Colon (tissue), 2 donors: ENCODE measurements around the gene CCDC7.
"Not testable (repeated sequence)": the region's sequence is repeated elsewhere in the genome, so short reads cannot be mapped to it uniquely, and the experiment has no call there.

ENCODE experiments used
- FAIRE-seq: peaks from 2 replicates; lab custom pipeline; 2012; peaks lifted over from hg19 to GRCh38; lab: Jason Lieb, UNC
- donor health status: control.
- donor health status: control.

CCDC7 gene

DNA sequence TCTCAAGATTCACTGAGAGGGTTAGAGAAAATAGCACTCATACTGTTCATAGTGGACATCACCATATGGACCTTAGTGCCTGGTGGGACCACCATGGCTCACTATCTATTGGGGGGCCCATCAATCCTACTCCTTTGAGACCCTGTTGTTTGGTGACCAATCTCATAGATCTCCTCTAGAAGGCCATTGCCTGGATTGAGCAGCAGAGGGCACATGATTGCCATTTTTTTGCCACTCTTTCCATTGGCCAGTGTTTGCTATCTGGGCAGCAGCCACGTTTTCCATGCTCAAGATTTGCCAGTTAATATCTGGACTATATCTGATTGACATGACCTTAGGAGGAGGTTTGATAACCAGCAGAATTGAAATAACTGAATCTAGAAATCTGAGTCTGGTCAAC lies 267.6 kb downstream of the CCDC7 start:
- FAIRE-seq, result no peak

DNA sequence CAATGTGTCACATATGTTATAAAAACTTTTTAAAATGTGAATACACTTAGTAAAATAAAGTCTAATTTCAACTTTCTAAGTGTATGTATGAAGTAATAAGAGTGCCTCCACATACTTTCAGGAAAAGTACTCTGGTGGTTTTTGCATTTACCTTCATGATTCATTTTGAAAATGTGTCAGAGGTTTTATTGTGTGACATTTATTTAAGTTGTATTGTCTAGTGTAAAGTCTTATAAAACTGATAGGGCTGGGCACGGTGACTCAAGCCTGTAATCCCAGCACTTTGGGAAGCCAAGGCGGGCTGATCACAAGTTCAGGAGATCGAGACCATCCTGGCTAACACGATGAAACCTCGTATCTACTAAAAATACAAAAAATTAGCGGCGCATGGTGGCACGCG lies 285.6 kb downstream of the CCDC7 start:
- FAIRE-seq, result no peak

DNA sequence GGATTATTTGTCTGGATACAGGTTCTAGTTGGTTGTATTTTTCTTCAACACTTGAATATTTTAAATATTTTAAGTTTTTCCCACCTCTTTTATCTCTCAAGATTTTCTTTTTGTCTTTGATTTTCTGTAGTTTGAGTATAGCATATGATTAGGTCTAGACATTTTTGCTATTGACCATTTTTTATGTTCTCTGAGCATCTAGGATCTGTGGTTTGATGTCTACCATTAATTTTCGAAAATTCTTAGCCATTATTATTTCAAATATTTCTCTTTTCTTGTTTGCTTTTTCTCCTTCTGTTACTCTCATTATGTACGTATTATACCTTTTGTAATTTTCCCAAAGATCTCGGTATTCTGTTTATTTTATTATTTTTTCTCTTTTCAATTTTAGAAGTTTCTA lies 293.0 kb downstream of the CCDC7 start:
- no peak for FAIRE-seq

DNA sequence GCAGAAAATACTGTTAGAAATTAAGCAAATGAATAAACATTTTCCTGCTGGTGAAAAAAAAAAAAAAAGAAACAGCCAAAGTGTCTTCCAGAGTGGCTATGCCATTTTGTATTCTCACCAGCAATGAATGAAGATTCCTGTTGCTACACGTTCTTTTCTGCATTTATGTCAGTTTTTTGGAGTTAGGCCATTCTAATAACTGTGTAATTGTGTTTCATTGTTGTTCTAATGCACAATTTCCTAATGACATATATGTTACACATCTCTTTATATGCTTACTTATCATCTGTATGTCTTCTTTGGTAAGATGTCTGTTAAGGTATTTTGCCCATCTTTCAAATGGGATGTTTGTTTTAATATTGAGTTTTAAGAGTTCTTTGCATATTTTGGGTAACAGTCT lies 298.4 kb downstream of the CCDC7 start:
- no peak for FAIRE-seq

DNA sequence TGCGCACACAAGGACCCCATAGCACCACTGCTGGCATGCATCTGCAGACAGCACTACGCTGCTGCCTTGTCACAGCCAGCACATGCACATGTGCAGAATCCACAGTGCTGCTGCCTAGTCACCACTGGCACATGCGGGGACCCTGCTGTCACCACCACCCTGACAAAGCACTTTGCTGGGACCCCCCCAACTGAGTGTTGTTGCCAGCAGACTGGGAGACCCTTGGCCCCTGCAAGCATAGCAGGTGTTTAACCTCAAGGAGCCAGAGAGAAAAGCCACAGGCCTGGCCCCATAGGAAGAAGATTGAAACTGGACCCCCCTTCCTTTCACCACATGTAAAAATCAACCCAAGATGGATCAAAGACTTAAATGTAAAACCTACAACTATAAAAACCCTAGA lies 300.9 kb downstream of the CCDC7 start:
- FAIRE-seq, result no peak

DNA sequence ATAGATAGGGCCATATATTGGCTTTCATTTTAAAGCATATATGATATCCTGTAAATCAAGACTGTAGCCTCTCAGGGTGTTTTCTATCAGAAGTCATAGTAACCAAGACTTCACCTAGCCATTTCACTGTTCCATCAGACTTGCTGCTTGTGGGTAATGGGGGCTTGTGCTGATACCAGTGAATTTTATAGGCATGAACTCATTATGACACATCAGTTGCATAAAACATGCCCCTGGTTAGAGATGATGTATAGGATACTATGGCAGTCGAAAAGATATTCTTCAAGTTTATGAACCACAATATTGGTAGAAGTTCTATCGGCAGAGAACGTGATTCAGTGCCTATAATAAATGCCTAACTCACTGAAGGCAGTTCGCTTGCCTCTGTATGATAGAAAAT lies 305.6 kb downstream of the CCDC7 start:
- no peak for FAIRE-seq

DNA sequence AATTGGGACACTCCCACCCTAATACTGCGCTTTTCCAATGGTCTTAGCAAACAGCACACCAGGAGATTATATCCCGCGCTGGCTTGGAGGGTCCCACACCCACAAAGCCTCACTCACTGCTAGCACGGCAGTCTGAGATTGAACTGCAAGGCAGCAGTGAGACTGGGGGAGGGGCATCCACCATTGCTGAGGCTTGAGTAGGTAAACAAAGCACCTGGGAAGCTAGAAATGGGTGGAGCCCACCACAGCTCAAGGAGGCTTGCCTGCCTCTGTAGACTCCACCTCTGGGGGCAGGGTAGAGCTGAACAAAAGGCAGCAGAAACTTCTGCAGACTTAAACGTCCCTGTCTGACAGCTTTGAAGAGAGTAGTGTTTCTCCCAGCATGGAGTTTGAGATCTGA lies 309.0 kb downstream of the CCDC7 start:
- not testable (repeated sequence) for FAIRE-seq

DNA sequence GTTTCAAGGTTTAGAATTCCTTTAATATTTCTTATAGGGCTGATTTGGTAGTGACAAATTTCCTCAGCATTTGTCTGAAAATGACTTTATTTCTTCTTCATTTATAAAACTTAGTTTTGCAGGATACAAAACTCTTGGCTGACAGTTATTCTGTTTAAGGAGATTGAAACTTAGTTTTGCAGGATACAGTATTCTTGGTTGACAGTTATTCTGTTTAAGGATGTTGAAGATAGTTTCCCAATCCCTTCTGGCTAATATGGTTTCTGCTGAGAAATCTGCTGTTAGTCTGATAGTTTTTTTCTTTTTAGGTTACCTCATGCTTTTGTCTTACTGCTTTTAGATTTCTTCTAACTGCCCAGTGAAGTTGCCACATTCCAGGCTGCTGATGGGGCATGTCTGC lies 325.3 kb downstream of the CCDC7 start:
- FAIRE-seq, result no peak

DNA sequence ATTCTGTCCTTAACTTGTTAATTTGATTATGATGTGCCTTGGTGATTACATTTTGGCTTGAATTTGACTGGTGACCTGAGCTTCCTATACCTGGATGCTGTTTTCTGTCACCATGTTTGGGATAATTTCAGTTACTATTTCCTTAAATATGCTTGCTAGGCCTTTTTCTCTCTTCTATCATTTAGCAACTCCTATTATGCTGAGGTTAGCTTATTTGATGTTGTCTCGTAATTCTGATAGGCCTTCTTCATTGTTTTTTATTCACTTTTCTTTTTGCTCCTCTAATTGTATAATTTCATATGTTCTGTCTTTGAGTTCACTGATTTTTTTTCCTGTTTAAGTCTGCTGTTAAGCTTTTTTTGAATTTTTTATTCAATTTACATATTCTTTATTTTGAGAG lies 327.2 kb downstream of the CCDC7 start:
- FAIRE-seq, result no peak

DNA sequence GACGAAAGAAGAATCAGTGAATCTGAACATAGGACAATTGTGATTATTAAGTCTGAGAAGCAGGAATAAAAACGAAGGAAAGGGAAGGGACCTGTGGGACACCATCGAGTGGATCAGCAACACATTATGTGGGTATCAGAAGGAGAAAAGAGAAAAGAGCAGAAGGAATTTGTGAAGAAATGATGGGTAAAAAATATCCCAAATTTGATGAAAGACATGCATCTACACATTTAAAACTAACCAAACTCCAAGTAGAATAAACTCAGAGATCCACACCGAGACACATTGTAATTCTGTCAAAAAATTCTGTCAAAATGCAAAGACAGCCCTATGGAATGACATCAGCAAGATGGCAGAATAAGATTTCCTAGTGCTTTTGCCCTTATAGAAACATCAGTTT lies 341.0 kb downstream of the CCDC7 start:
- FAIRE-seq, result no peak

DNA sequence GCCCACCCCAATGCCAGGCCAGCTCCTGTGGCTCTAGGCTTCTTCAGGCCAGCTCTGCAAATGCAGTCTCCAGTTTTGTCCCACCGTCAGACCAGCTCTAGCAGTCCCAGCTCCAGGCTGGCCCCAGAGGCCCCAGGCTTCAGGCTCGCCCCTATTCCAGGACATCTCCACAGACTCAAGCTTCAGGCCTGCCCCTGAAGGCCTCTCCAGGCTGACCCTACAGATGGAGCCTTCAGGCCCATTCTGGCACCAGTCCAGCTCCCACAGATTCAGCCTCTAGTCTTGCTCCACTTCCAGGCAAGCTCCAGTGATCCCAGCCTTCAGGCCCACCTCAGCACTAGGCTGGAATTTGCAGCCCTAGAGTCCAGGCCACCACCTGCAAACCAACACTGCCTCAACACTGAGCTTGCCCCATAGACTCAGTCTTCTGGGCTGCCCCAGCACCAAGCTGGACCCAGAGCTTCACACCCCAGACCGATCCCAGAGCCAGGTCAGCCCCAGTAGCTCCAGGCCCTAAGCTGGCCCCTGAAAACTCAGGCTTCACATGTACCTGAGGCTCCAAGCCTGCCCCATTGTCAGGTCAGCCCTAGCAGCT lies 341.8 kb downstream of the CCDC7 start:
- no peak for FAIRE-seq

DNA sequence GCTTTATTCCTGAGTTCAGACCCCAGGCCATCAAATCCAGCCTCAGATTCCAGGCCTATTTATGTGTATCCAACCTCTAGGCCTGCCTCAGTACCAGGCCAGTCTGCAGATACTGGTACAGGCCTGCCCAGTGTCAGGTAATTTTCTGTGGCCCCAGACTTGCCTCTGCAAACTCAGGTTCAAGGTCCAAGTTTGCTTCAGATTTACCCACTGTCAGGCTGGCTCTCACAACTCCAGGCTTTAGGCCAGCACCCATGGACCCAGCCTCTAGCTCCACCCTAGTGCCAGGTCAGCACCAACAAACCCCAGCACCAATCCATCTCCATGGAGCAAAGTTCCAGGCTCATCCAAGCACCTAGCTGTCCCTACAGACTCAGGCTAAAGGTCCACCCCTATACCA lies 342.4 kb downstream of the CCDC7 start:
- FAIRE-seq, result no peak

DNA sequence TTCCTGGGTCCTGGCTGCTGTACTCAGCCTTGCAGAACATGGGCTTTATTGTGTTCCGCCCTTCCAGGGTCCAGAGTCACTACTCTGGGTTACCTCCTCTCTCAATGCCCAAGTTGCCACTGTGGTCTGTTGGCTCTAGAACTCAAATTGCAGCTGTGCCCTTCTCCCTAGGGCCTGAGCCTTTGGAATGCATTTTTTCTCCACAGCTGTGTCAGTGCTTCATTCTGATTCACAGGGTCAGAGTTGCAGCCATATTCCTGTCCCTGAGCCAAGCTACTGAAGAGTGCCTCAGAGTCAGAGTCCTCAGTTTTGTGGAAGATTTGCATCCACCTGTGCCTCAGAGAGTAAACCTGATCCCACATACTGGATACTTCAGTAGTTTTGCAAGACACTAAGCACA lies 344.5 kb downstream of the CCDC7 start:
- FAIRE-seq, result no peak

DNA sequence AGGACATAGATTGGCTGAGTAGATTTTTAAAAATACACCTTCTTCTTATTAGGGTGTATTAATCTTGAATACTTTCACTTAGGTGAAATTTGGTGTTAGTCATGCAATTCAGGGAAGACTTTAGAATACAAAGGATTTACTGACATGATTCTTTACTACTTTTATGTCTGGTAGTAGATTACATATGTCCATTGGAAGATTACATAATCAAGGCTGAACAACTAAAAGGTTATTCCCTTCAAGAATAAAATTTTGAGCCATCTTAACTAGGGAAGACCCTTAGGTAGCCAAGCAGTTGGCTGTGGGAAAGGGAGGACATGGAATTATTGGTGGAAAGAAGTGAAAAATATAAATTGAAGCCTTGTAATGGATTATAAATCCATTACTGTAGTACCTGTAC lies 347.1 kb downstream of the CCDC7 start:
- FAIRE-seq, result no peak

DNA sequence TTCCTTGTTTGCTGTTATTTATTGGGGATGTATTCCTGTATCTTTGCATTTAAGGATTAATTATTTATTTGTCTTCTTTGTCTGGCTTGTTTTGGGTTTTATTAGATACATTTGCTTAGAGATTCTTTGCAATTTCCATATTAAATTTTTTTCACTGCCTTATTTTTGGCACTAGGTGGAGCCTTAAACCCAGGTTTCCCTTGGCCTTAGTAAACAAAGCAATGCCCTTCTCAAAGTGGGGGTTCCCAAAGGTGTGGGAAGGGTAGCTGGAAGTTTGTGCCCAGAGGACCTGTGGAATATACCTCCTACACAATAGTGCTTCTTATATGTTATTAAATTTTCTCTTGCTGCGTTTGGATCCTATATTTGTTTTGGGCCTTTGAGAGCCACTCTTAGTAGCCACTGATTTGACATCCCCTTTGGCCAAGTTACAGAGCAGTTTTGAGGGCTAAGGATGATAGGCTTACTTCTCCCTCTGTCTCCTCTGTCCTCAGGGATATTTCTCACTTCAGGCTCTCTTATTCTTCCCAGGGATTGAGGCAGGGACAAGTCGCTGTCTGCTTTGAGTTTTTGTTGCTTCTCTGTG lies 349.8 kb downstream of the CCDC7 start:
- FAIRE-seq, result no peak

DNA sequence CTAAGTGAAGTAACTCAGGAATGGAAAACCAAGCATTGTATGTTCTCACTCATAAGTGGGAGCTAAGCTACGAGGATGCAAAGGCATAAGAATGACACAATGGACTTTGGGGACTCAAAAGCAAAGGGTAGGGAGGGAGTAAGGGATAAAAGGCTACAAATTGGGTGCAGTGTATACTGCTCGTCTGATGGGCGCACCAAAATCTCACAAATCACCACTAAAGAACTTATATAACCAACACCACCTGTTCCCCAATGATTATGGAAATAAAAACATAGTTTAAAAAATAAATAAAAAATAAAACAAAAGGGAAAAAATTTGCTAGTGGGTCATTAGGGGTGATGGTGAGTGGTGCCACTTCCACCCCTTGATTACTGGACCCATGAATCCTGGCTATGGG lies 351.5 kb downstream of the CCDC7 start:
- not testable (repeated sequence) for FAIRE-seq

DNA sequence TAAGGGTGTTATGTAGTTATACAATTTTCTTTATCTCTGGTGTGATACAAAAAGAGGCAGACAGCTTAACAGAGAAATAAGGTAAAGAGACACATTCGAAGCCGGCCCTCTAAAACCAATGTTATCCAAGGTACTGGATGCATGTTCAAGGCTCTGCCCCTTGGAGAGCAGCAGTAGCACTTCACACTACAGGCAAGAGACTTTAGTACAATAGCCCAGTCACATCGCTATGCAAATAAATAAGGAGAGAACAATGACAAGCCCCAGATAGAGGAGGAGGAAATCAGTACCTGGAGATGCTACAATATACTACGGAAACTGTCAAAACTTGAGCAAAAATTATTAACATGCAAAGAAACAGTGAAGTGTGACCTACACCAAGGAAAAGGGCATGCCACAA lies 401.0 kb downstream of the CCDC7 start:
- no peak for FAIRE-seq

DNA sequence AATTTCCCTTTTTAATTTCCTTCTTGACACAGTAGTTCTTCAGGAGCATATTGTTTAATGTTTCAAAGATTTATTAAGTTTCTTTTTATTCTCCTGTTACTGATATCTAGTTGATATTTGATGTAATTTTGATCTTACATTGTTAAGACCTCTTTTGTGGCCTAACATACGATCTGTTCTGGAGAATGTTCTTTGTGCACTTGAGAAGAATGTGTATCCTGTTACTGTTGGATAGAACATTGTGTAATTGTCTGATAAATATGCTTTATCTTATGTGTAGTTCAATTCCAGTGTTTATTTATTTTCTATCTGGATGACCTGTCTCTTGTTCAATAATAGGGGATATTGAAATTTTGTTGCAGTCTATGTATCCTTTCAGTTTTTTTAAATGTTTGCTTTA lies 405.4 kb downstream of the CCDC7 start:
- FAIRE-seq, result no peak

DNA sequence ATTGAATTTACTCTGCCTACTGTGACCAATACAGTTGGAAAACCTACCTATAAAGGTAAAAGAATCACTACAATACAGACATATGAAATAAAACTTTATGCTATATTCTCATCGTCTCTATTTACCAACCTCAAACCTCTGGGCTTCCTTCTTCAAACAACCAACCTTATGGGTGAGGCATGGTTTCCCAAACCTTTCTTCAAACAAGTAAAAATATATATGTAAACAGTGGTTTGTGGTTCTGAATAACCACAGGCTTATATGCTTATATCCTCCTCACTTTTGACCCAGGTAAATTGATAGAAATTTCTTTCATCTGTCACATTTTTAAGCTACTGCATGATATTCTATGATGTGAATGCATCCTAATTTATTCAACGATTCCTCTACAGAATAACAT lies 408.5 kb downstream of the CCDC7 start:
- no peak for FAIRE-seq

DNA sequence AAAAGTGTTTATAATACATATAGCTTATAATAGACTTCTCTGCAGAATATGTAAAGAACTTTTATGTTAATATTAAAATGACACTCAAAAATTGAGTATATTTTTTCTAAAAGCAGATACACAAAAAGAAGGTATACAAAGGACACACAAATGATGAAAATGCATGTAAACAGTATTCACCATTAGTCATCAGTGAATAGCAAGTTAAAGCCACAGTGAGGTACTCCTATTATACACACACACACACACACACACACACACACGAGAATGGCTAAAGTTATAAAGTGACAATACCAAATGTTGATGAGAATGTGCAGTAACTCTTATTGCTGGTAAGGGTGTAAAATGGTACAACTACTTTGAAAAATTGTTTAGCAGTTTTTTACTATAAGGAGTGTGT lies 419.2 kb downstream of the CCDC7 start:
- FAIRE-seq, result no peak

DNA sequence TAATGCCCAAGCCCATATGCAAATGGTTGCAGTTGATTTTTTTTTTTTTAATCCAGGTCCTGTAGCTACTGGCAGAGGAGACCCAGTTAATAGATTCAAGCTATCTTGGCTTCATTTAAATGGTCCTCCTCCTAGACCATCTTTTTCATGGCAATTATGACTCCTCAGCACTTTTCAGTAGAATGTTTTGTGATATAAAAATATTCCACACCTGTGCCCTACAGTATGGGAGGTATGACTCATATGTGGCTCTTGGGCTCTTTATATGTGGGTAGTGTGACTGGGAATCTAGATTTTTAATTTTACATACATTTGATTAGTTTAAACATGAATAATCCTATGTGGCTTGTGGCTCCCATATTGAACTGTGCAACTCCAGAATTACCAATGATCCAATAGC lies 432.0 kb downstream of the CCDC7 start:
- no peak for FAIRE-seq

DNA sequence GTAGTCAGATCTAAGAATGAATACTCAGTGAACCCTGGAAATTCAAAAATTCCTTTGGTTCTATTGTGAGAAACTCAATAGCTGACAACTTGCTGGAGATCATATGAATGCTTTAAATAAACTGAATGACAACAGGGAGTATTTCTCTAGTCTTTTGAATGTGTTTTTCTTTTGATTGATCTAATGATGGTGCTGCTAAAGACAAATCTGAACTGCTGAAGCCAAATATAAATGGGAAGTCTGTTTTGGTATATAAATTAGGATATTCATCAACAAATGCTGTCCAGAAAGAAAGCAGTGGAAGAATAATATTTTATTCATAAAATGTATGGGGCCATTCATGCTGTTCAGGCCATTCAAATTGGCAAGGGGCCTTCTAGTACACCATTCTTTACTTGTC lies 432.7 kb downstream of the CCDC7 start:
- no peak for FAIRE-seq

DNA sequence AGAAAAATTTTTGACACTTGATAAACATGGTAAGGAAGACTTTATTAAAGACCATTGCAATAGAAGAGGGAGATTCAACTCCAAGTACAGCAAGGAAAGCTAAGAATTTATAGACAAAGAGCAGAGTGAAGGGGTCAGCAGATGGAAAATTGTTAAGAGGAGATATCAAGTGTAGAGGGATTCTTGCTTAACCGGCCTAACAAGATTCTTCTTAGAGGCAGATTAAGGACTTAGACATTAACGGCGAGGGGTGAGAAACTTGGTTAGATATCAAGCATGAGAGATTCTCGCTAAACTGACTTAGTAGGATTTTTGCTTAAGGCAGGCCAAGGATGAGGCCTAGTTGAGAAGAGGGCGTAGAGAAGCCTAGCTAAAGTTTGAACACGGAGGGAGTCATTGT lies 436.1 kb downstream of the CCDC7 start:
- FAIRE-seq, result no peak

DNA sequence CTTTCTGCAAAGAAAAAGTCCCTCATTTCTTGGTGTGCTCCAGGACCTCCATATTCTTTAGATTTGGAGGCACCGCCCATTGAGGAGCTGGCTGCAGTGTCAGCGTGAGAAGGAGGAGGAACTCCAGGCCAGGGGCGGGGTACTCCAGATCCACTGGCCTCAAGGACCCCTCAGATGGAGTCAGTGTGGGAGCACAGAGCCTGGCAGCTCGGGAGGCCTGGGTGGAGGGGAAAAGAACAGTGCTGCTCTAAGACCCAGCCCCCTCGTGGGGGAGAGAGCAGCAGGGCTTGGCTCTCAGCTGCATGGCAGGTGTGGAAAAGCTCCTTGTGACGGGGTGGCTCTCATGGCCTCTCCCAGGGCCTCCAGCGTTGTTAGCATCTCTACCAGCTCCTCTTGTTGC lies 441.5 kb downstream of the CCDC7 start:
- FAIRE-seq, result no peak
